Measurements from ENCODE around the gene LENG8.

DNA sequence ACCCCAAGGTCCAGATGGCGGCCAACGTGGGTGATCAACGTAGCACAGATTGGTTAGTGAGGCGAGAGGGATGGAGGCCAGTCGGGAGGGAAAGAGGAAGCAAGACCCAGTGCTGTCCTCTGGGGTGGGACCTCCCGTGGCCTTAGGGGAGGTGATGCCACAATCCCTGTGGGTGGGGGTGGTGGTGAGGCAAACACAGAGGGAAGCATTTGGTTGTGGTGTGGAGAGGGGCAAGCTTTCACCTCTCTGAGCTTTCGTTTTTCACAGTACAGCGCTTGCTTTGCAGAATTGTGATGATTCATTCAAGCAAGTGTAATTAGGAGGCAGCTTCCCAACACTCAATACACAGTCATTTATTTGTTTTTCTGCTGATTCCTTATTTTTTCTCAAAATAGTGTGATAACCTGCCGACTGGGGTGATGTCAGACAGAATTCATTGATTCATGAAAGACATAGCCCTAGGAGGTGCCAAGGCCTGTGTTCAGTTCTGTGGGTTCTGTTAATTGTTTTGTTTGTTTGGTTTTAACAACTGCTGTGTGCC lies 2.4 kb downstream of the LENG8 start:
- TF ChIP-seq EGR1 (IDR thresholded peaks at IDR 0.05) (no peak), EP300 (IDR thresholded peaks at IDR 0.05; ENCODE audit: borderline replicate concordance) (no peak), CEBPB (IDR thresholded peaks at IDR 0.05) (no peak), NFIC (IDR thresholded peaks at IDR 0.05) (no peak), MAX (IDR thresholded peaks at IDR 0.05) (no peak), RAD21 (IDR thresholded peaks at IDR 0.05; ENCODE audit: low read depth) (no peak)
